Iris pigment epithelial cell (primary cell): ENCODE results near the gene SEC16A.

ENCODE experiments used
- DNase-seq: peaks from one replicate; pipeline ENCODE4 v3.0.0-alpha.2; 2011; ENCODE audit warnings: low read depth

The SEC16A gene

GRCh38 chr9:136482793-136483588, at the start of gene SEC16A:
TSS of gene SEC16A (minus strand) at chr9:136483040. CDS start at chr9:136477615, 5,425 bp downstream.
- peak; percentile 96 for DNase-seq

- no peak for DNase-seq
Measured at GRCh38 chr9:136531904-136532798, 49.3 kb upstream of the SEC16A start.

GRCh38 chr9:136531186-136531903, 48.5 kb upstream of the SEC16A start:
- DNase-seq, result no peak

- no peak for DNase-seq
Measured at GRCh38 chr9:136530461-136531089, 47.7 kb upstream of the SEC16A start.

GRCh38 chr9:136529516-136530460, 46.9 kb upstream of the SEC16A start:
- no peak for DNase-seq

GRCh38 chr9:136528716-136529341, 46.0 kb upstream of the SEC16A start:
- no peak for DNase-seq

- no peak for DNase-seq
Measured at GRCh38 chr9:136527721-136528710, 45.2 kb upstream of the SEC16A start.

- no peak for DNase-seq
Measured at GRCh38 chr9:136527131-136527530, 44.3 kb upstream of the SEC16A start.

- DNase-seq, result no peak
Measured at GRCh38 chr9:136526625-136527066, 43.8 kb upstream of the SEC16A start.

- no peak for DNase-seq
Measured at GRCh38 chr9:136525841-136526499, 43.1 kb upstream of the SEC16A start.

GRCh38 chr9:136525207-136525606, 42.4 kb upstream of the SEC16A start:
- no peak for DNase-seq

- no peak for DNase-seq
Measured at GRCh38 chr9:136522314-136523237, 39.7 kb upstream of the SEC16A start.

- DNase-seq, result no peak
Measured at GRCh38 chr9:136521537-136521936, 38.7 kb upstream of the SEC16A start.

GRCh38 chr9:136520053-136520540, 37.3 kb upstream of the SEC16A start:
- DNase-seq, result no peak

- DNase-seq, result no peak
Measured at GRCh38 chr9:136519263-136520052, 36.6 kb upstream of the SEC16A start.

- no peak for DNase-seq
Measured at GRCh38 chr9:136518623-136519022, 35.8 kb upstream of the SEC16A start.
